IPS-18c (cell line): ENCODE results near the gene SLC4A7.
A peak's percentile ranks its signal among the peaks of the same experiment; 100 is the strongest.
"Not testable (repeated sequence)": the region's sequence is repeated elsewhere in the genome, so short reads cannot be mapped to it uniquely, and the experiment has no call there.

ENCODE experiments used
- H3K4me3 ChIP-seq: 2 replicates; pipeline ENCODE4 v1.7.0; 2013; ENCODE audit warnings: low read depth, mild to moderate bottlenecking, low read length, moderate library complexity; ENCODE audit not compliant: insufficient read depth
- H3K9me3 ChIP-seq: one replicate; pipeline ENCODE4 v1.6.1; 2013; ENCODE audit warnings: mild to moderate bottlenecking, low read length, moderate library complexity; ENCODE audit not compliant: control insufficient read depth, insufficient read depth

SLC4A7 gene

GRCh38 chr3:27392414-27392813 lies 91.8 kb downstream of the SLC4A7 start:
- H3K9me3 ChIP-seq, H3K4me3 ChIP-seq: not testable (repeated sequence)

- H3K9me3 ChIP-seq: no peaks in the 10 kb centered on the region
- H3K4me3 ChIP-seq: no peak overlapping the region
These were observed 92.4 kb downstream of the SLC4A7 start for GRCh38 chr3:27391796-27392195.

- no peak overlapping the region for H3K4me3 ChIP-seq
- H3K9me3 ChIP-seq: no peaks in the 10 kb centered on the region
These were observed 96.6 kb downstream of the SLC4A7 start for GRCh38 chr3:27387625-27388024.

GRCh38 chr3:27385504-27385903 lies 98.7 kb downstream of the SLC4A7 start:
- no peaks in the 10 kb centered on the region for H3K9me3 ChIP-seq
- H3K4me3 ChIP-seq: no peak overlapping the region

- Histone ChIP-seq H3K4me3 (no peak overlapping the region), H3K9me3 (no peaks in the 10 kb centered on the region)
These were observed 100.0 kb downstream of the SLC4A7 start for GRCh38 chr3:27384191-27384590.

DNA sequence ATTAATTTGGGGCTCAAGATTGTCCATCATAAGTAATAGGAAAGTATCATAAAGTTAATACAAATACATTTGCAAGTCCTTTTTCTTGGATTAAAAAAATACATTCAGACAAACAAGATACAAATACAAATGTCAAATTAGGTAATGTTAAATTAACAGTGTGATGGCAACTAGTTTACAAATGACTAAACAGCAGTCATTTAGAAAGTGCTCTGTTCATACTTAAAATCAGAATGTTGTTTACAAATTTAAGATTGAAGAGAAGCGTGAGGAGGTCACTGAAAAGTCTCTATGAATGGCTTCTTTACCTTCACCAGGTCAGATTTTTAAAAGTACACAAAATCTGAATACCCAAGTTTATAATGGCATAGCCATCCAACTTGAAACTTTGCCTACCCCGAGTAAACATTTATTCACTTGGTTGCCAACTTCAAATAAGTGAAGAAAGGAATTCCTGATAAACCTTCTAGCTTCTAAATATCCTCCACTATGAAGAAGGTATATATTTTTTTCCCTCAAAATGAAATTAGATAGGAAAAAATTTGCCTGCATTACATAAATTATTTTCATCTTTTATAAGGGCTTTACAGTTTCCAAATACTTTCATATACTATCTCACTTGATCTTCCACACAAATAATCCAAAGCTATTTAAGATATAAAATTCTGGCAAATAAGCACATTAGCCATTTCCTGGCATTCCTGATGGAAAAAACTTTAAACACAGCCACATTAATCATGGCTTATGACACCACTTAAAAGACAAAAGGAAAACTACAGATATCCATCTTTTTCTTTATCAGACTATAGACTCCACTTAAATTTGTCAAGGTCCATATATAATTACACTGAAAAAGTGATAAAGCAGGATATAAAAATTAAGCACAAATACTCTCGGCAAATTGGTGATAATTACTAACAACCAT lies 103.5 kb downstream of the SLC4A7 start:
- no peak overlapping the region for H3K4me3 ChIP-seq
- H3K9me3 ChIP-seq: no peaks in the 10 kb centered on the region

GRCh38 chr3:27378331-27378730 lies 105.9 kb downstream of the SLC4A7 start:
- H3K9me3 ChIP-seq: no peaks in the 10 kb centered on the region
- no peak overlapping the region for H3K4me3 ChIP-seq

- no peak overlapping the region for H3K4me3 ChIP-seq
These were observed 107.9 kb downstream of the SLC4A7 start for GRCh38 chr3:27376109-27376772.

DNA sequence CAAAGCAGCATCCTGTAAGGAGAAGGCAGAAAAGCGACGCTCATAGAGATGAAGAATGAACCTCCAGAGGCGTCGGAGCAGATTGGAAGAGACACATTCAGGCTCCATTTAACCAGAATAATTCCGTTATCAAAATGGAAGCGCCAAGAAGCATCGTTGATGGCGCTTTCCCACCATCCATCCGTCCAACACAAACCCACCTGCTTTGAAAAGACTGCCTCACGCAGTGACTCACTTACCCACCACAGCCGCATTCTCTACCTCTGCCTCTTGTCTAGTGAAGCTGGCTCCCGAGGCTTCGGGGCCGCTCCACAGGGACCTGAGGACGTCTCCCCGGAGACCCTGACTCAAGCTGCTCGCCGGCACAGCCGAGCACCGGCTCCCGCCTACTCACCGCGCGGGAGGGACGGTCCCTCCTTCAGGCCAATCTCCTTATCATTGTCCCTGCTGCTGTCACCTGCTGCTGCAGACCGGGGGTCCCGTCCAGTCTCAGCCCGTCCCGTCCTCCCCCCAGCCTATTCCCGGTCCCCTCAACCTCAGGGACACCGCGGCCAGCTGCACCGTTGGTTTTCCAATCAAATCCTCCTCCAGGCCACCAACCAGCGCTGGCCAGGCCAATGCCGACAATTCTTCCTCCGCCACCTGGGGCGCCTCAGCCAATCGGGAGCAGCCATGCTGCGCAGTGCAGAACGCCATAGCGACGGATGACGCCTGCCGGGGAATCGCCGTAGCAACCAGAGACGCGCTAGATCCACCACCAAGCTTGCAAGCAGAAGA lies 115.2 kb downstream of the SLC4A7 start, which contains the start of gene NEK10:
Gene NEK10 (minus strand): TSS at position 553 of the 777 bp plus-strand sequence. CDS start 16,501 bp downstream, outside the sequence.
- H3K4me3 ChIP-seq: peak within 1 kb of the TSS; percentile 66
- H3K9me3 ChIP-seq: no peaks in the 10 kb centered on the region

More at GRCh38 chr3:27376109-27376772, 107.9 kb downstream of the SLC4A7 start:
- no peaks in the 10 kb centered on the region for H3K9me3 ChIP-seq

DNA sequence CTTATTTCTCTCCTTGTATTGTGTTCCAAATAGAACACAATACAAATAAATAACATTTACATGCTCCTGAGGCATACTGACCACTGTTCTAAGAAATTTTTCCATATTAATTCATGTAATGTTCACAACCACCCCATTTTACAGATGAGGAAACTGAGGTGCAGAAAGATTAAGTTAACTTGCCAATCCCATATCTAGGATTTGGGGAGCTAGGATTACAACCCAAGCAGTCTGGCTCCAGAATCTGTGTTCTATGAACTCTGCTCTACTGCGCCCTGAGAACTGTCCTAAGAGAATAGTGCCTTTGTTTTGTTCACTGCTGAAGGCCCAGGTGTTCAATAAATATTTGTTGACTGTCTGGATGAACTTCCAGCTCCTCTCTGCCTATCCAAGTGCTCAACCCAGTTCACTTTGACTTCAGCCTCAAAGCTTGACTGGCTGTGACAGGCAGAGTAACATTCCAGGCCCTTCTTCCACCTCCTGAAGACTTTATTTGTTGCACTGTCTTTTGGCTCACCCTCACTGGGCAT lies 118.1 kb downstream of the SLC4A7 start:
- Histone ChIP-seq H3K4me3 (no peak overlapping the region), H3K9me3 (no peaks in the 10 kb centered on the region)

DNA sequence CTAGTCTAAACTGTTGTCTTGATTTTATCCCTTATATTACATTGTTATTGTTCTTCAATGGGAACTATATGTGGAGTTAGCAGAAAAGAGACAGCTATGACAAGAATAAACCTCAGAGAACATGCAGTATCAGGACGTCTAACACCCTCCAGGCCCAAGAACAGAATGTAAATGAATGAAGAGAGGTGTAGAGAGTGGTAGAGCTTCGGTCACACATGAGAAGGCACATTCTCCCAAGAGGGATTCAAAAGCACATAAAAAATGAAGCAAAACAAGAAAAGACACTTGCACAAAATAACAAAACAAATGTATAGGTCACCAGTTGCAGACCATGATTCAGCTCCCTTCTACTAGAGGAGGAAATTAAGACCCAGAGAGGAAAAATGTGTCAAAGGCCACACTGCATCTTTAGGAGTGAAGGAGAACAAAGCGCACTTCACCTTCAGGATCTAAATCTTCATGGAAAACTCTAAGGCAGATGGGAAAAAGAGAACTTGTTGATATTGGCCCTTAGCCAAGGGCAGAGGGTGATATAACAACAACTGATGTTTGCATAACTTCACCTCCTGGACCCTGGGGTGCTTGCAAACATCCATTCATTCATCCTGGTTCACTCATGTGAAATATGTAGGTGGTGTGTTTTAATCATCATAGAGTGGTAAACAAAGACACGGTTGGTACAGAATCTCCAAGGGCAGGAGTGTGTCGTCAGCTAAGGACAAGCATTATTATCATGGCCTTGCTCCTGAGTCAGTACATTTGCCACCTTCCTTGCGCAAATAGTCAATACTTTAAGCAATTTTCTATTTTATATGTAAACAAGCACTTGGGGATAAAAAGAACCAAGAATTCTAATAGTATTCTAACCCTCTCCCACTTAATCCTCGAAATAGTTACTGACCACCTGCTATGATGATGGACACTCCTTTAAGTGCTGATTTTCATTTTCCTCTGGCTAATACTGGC lies 123.8 kb downstream of the SLC4A7 start:
- Histone ChIP-seq H3K4me3 (no peak overlapping the region), H3K9me3 (no peaks in the 10 kb centered on the region)

DNA sequence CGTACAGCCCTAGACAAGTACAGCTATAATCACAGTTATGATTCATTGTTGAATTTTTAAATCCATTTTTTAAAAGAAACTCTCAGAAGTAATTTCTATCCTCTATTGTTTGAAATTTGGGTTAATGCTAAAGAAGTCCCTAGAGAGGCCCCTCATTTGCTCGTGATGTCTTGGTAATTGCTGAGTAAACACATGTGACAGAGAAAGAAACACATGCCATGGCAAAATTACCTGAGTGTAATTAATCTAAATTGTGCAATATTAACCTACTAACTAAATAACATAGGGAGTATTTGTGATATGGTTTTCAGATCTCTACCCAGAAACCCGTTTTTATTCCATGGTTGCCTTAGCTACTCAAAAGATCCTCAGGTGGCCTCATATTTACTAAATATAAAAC lies 125.8 kb downstream of the SLC4A7 start:
- Histone ChIP-seq H3K4me3 (no peak overlapping the region), H3K9me3 (no peaks in the 10 kb centered on the region)

- Histone ChIP-seq H3K4me3 (no peak overlapping the region), H3K9me3 (no peaks in the 10 kb centered on the region)
These were observed 126.4 kb downstream of the SLC4A7 start for GRCh38 chr3:27357665-27358258.

DNA sequence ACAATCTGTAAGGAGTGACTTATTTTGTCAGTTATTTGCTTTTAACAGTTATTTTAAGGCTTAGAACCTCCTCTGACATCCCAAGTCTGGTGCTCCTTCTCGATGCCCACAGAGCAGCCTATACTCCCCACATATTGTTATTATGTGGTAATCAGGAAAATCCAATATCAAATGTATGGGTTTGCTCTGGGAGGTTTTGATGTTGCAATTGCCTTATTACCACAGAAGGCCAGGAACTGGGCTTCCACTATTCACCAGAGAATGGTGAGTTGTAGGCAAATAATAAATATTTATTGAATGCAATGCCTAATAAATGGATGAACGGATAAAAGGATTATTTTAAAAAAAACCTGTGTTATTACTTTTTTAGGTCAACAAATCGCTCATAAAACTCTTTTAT lies 127.2 kb downstream of the SLC4A7 start:
- H3K4me3 ChIP-seq: no peak overlapping the region

DNA sequence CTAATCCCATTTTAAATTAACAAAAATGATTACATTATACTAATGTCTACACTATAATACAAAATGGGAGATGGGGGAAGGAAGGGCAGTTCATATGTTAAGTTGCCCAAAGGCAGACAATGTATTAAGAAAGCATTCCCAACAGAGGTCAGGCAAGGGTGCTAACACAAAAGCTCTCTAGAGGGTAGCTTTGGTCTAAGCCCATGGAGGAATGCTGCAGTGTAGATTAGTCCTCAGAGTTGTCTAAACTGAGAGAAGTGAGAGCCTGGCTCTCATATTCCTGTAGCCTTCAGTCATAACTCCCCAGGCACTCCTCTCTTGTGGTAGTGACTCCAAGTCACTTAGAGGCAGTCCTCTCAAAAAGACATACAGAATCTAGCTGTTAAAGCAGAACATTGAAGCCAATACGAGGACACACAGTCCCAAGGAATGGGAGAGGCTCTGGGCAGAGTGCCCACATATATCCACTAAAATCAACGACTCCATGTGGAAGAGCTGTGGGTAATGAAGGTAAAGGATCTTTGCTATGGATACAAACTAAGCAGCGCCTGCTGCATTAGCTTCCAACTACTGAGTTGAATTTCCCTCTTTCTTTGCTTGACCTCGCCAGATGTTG lies 129.5 kb downstream of the SLC4A7 start:
- Histone ChIP-seq H3K9me3 (no peaks in the 10 kb centered on the region), H3K4me3 (no peak overlapping the region)

More for the DNA sequence above, 127.2 kb downstream of the SLC4A7 start:
- no peaks in the 10 kb centered on the region for H3K9me3 ChIP-seq

GRCh38 chr3:27354161-27354560 lies 130.0 kb downstream of the SLC4A7 start:
- Histone ChIP-seq H3K9me3 (no peaks in the 10 kb centered on the region), H3K4me3 (no peak overlapping the region)
